H9 (cell line): Measurements from ENCODE around the gene CDH8. TPM values are rescaled to one million over a fixed set of nuclear protein-coding genes. Genes with fewer than 3 reads are reported as not detected.

Experiments used
- DNase-seq: peaks from one replicate; pipeline ENCODE4 v3.0.0-alpha.2; 2017
- H2AFZ ChIP-seq: one replicate; pipeline ENCODE4 v1.6.1; 2013; ENCODE audit warnings: mild to moderate bottlenecking, low read length, control low read depth, moderate library complexity
- H2AK5ac ChIP-seq: 2 replicates; pipeline ENCODE4 v1.6.1; 2013; ENCODE audit warnings: low read length, control low read depth, mixed read lengths; ENCODE audit not compliant: insufficient read length
- H2BK120ac ChIP-seq: one replicate; pipeline ENCODE4 v1.6.1; 2013; ENCODE audit warnings: low read depth, mild to moderate bottlenecking, low read length, control low read depth, inconsistent platforms; ENCODE audit not compliant: poor library complexity, severe bottlenecking
- H2BK12ac ChIP-seq: 2 replicates; pipeline ENCODE4 v1.6.1; 2013; ENCODE audit warnings: low read length, control low read depth, mixed read lengths, low read depth; ENCODE audit not compliant: insufficient read length
- H2BK15ac ChIP-seq: 2 replicates; pipeline ENCODE4 v1.6.1; 2013; ENCODE audit warnings: low read depth, low read length, control low read depth
- H2BK20ac ChIP-seq: one replicate; pipeline ENCODE4 v1.6.1; 2013; ENCODE audit warnings: low read depth, mild to moderate bottlenecking, low read length, control low read depth, inconsistent platforms; ENCODE audit not compliant: poor library complexity, severe bottlenecking
- H2BK5ac ChIP-seq: 2 replicates; pipeline ENCODE4 v1.6.1; 2013; ENCODE audit warnings: low read length, control low read depth, mixed read lengths; ENCODE audit not compliant: insufficient read length
- H3K14ac ChIP-seq: 2 replicates; pipeline ENCODE4 v1.6.1; 2013; ENCODE audit warnings: low read length, control low read depth; ENCODE audit not compliant: insufficient read depth
- H3K18ac ChIP-seq: 2 replicates; pipeline ENCODE4 v1.6.1; 2013; ENCODE audit warnings: low read depth, mild to moderate bottlenecking, mixed read lengths, low read length, control low read depth; ENCODE audit not compliant: insufficient read length
- H3K23ac ChIP-seq: 2 replicates; pipeline ENCODE4 v1.6.1; 2013; ENCODE audit warnings: low read length, control low read depth, mixed read lengths, low read depth; ENCODE audit not compliant: insufficient read length
- H3K23me2 ChIP-seq: 2 replicates; pipeline ENCODE4 v1.6.1; 2013; ENCODE audit warnings: low read depth, mild to moderate bottlenecking, mixed read lengths, low read length, control low read depth; ENCODE audit not compliant: insufficient read length, poor library complexity, severe bottlenecking
- H3K27ac ChIP-seq: 2 replicates; pipeline ENCODE4 v1.5.1; 2013; ENCODE audit warnings: low read length, control low read depth, mixed read lengths, low read depth; ENCODE audit not compliant: insufficient read length
- H3K27me3 ChIP-seq: 2 replicates; pipeline ENCODE4 v1.6.1; 2013; ENCODE audit warnings: low read length, control low read depth, inconsistent platforms; ENCODE audit not compliant: insufficient read depth
- H3K4ac ChIP-seq: 2 replicates; pipeline ENCODE4 v1.6.1; 2013; ENCODE audit warnings: low read depth, mild to moderate bottlenecking, control low read depth, inconsistent platforms, low read length, moderate library complexity
- H3K4me1 ChIP-seq: 2 replicates; pipeline ENCODE4 v1.6.1; 2013; ENCODE audit warnings: low read length, control low read depth, inconsistent platforms; ENCODE audit not compliant: insufficient read depth
- H3K4me2 ChIP-seq: 2 replicates; pipeline ENCODE4 v1.6.1; 2013; ENCODE audit warnings: low read length, control low read depth, mixed read lengths; ENCODE audit not compliant: insufficient read length, insufficient read depth
- H3K56ac ChIP-seq: 2 replicates; pipeline ENCODE4 v1.6.1; 2013; ENCODE audit warnings: low read depth, mild to moderate bottlenecking, mixed read lengths, low read length, control low read depth; ENCODE audit not compliant: insufficient read length
- H3K79me1 ChIP-seq: 2 replicates; pipeline ENCODE4 v1.6.1; 2013; ENCODE audit warnings: low read depth, mild to moderate bottlenecking, moderate library complexity, low read length, control low read depth, inconsistent platforms; ENCODE audit not compliant: insufficient read depth, poor library complexity, severe bottlenecking
- H3K79me2 ChIP-seq: 2 replicates; pipeline ENCODE4 v1.6.1; 2013; ENCODE audit warnings: low read length, control low read depth, inconsistent platforms; ENCODE audit not compliant: insufficient read depth
- H3K9ac ChIP-seq: 2 replicates; pipeline ENCODE4 v1.6.1; 2013; ENCODE audit warnings: low read length, control low read depth, mixed read lengths; ENCODE audit not compliant: insufficient read length; ENCODE audit errors: extremely low read depth
- H3K9me3 ChIP-seq: one replicate; pipeline ENCODE4 v1.6.1; 2013; ENCODE audit warnings: low read depth, low read length, inconsistent platforms; ENCODE audit not compliant: control insufficient read depth
- H3T11ph ChIP-seq: one replicate; pipeline ENCODE4 v1.6.1; 2013; ENCODE audit warnings: mild to moderate bottlenecking, low read length, control low read depth, inconsistent platforms
- H4K20me1 ChIP-seq: one replicate; pipeline ENCODE4 v1.6.1; 2013; ENCODE audit not compliant: control insufficient read depth, insufficient read length, insufficient read depth
- H4K5ac ChIP-seq: 2 replicates; pipeline ENCODE4 v1.6.1; 2013; ENCODE audit warnings: low read depth, mild to moderate bottlenecking, mixed read lengths, low read length, control low read depth; ENCODE audit not compliant: insufficient read length
- H4K8ac ChIP-seq: replicated peaks from 2 replicates; pipeline ENCODE4 v1.6.1; 2013; ENCODE audit warnings: low read length, control low read depth, mixed read lengths, low read depth; ENCODE audit not compliant: insufficient read length
- H4K91ac ChIP-seq: 2 replicates; pipeline ENCODE4 v1.6.1; 2013; ENCODE audit warnings: low read depth, mild to moderate bottlenecking, moderate library complexity, mixed read lengths, low read length, control low read depth; ENCODE audit not compliant: insufficient read length
- H3K27ac Mint-ChIP-seq, 3 experiments: 2 replicates in 2 of 3; 3 replicates in 1 of 3; pipeline ENCODE4 v1.8.0; 2020 to 2021; ENCODE audit warnings: mixed read lengths in 3 of 3, mild to moderate bottlenecking in 1 of 3, moderate library complexity in 1 of 3
- H3K27me3 Mint-ChIP-seq: 2 replicates; pipeline ENCODE4 v1.8.0; 2021; ENCODE audit warnings: low read depth, mild to moderate bottlenecking, moderate library complexity, mixed read lengths
- H3K36me3 Mint-ChIP-seq, 3 experiments: 2 replicates in 2 of 3; 3 replicates in 1 of 3; pipeline ENCODE4 v1.8.0; 2020 to 2021; ENCODE audit warnings: low read depth in 3 of 3, mixed read lengths in 3 of 3; ENCODE audit not compliant: insufficient read depth in 1 of 3
- H3K4me1 Mint-ChIP-seq, 2 experiments: 2 replicates each; pipeline ENCODE4 v1.8.0; 2020; ENCODE audit warnings: mixed read lengths in 2 of 2
- H3K4me3 Mint-ChIP-seq, 2 experiments: 2 replicates in 1 of 2; 3 replicates in 1 of 2; pipeline ENCODE4 v1.8.0; 2020 to 2021; ENCODE audit warnings: mild to moderate bottlenecking in 2 of 2, mixed read lengths in 2 of 2, moderate library complexity in 1 of 2
- H3K9me3 Mint-ChIP-seq, 2 experiments: 2 replicates in 1 of 2; 3 replicates in 1 of 2; pipeline ENCODE4 v1.8.0; 2020; ENCODE audit warnings: mild to moderate bottlenecking in 2 of 2, mixed read lengths in 2 of 2, moderate library complexity in 1 of 2
- WGBS: extraction: QIAGEN DNeasy Blood & Tissue Kit; methylation state at CpG from one replicate; pipeline ENCODE4 v1.1.7; 2013; ENCODE audit warnings: missing lambda C conversion rate, low lambda C conversion rate, mixed read lengths; ENCODE audit not compliant: insufficient read length; ENCODE audit errors: extremely low coverage; 5-methylcytosine and 5-hydroxymethylcytosine counted together
- total RNA-seq: library from RNA; stranded (reverse); gene quantifications from 2 replicates; pipeline ENCODE4 v1.2.1, GENCODE V29; 2021
- TF ChIP-seq, protein P1 (sequence below): fragments of 200-600 bp; sonication (generic); conservative IDR thresholded peaks from 3 replicates; pipeline ENCODE4 v1.8.0; 2021; ENCODE audit warnings: antibody characterized with exemption, mild to moderate bottlenecking

The CDH8 gene
- total RNA-seq, 1 experiment from 2014 or later, result 12.0 TPM

DNA sequence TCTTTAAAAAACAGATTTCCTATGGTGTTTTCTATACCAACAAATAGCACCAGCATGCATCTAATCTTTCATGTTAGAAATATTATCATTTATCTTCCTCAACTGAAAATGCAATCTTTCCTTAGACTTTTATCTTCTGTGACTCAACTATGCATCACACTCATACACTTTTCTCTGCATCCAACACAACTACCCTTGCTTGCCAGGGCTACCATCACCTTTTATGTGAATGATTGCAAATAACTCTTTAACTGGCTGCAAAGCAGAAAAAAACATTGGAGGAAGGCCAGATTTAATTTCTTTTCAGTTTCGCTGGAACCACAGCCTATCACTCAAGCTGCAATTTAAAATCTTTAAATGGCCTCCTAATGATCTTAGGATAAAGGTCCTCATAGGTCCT lies 212.9 kb downstream of the CDH8 start:
- H3K27ac Mint-ChIP-seq, result no peak overlapping the region

More for the DNA sequence above, 212.9 kb downstream of the CDH8 start:
- H3K4me3 Mint-ChIP-seq, result no peak overlapping the region
- H3K18ac ChIP-seq, result no peak overlapping the region
- no peak overlapping the region for H4K91ac ChIP-seq
- no peak overlapping the region for H3K23ac ChIP-seq
- no peak overlapping the region for H3K9ac ChIP-seq
- no peak overlapping the region for H4K5ac ChIP-seq
- no peak overlapping the region for H4K8ac ChIP-seq
- H3K4ac ChIP-seq, result no peak overlapping the region
- H2BK5ac ChIP-seq, result no peak overlapping the region
- no peak overlapping the region for H2BK120ac ChIP-seq
- H2AFZ ChIP-seq, result no peak overlapping the region
- H2BK12ac ChIP-seq, result no peak overlapping the region
- H3K4me2 ChIP-seq, result no peak overlapping the region
- no peaks in the 10 kb centered on the region for H3K79me2 ChIP-seq
- H2BK15ac ChIP-seq, result no peak overlapping the region
- no CpG with 5 or more reads among the region's 1 CpG for WGBS
- H3K27me3 Mint-ChIP-seq, result no peaks in the 10 kb centered on the region
- no peaks in the 10 kb centered on the region for H3K23me2 ChIP-seq
- H3K56ac ChIP-seq, result no peak overlapping the region
- H3K79me1 ChIP-seq, result no peaks in the 10 kb centered on the region
- no peaks in the 10 kb centered on the region for H3K27me3 ChIP-seq
- DNase-seq, result no peak
- no peak overlapping the region for H3T11ph ChIP-seq
- no peaks in the 10 kb centered on the region for H3K9me3 Mint-ChIP-seq
- H3K4me1 ChIP-seq, result no peaks in the 10 kb centered on the region; the same call in 1 of the 2 replicates
- H3K14ac ChIP-seq, result no peak overlapping the region
- no peaks in the 10 kb centered on the region for H4K20me1 ChIP-seq
- H3K4me1 Mint-ChIP-seq, result peaks cover 13 to 17% of the 10 kb centered on the region in 2 experiments
- peaks cover 0 to 5% (median 0%) of the 10 kb centered on the region in 3 experiments; a peak in 3 of 7 replicates for H3K36me3 Mint-ChIP-seq
- H2BK20ac ChIP-seq, result no peak overlapping the region
- no peak overlapping the region for H2AK5ac ChIP-seq
- H3K27ac ChIP-seq, result no peak overlapping the region
- TF ChIP-seq, protein P1, sequence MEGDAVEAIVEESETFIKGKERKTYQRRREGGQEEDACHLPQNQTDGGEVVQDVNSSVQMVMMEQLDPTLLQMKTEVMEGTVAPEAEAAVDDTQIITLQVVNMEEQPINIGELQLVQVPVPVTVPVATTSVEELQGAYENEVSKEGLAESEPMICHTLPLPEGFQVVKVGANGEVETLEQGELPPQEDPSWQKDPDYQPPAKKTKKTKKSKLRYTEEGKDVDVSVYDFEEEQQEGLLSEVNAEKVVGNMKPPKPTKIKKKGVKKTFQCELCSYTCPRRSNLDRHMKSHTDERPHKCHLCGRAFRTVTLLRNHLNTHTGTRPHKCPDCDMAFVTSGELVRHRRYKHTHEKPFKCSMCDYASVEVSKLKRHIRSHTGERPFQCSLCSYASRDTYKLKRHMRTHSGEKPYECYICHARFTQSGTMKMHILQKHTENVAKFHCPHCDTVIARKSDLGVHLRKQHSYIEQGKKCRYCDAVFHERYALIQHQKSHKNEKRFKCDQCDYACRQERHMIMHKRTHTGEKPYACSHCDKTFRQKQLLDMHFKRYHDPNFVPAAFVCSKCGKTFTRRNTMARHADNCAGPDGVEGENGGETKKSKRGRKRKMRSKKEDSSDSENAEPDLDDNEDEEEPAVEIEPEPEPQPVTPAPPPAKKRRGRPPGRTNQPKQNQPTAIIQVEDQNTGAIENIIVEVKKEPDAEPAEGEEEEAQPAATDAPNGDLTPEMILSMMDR, result no peak
- H3K9me3 ChIP-seq, result no peaks in the 10 kb centered on the region
